G401.6 (cell line): ENCODE measurements around the gene GJB1.
"Not testable (repeated sequence)": the region's sequence is repeated elsewhere in the genome, so short reads cannot be mapped to it uniquely, and the experiment has no call there.

Experiments
- FAIRE-seq: peaks from 2 replicates; lab custom pipeline; 2012; peaks lifted over from hg19 to GRCh38; lab: Jason Lieb, UNC

Gene GJB1

GRCh38 chrX:71222929-71223328 is at the start of gene GJB1:
GJB1 (plus strand) TSS chrX:71223224; CDS start chrX:71223708, 484 bp downstream.
- no peak for FAIRE-seq

- no peak for FAIRE-seq
These were observed 49.6 kb upstream of the GJB1 start for GRCh38 chrX:71173440-71173839.

- FAIRE-seq, result no peak
These were observed 48.2 kb upstream of the GJB1 start for GRCh38 chrX:71174795-71175194.

- no peak for FAIRE-seq
These were observed 47.5 kb upstream of the GJB1 start for GRCh38 chrX:71175531-71175930.

- FAIRE-seq, result no peak
These were observed 45.7 kb upstream of the GJB1 start for GRCh38 chrX:71177327-71177726.

GRCh38 chrX:71178908-71179307 is 44.1 kb upstream of the GJB1 start:
- peak; percentile 31 for FAIRE-seq

GRCh38 chrX:71180579-71181265 is 42.3 kb upstream of the GJB1 start:
- FAIRE-seq, result not testable (repeated sequence)

- no peak for FAIRE-seq
These were observed 41.5 kb upstream of the GJB1 start for GRCh38 chrX:71181558-71181909.

GRCh38 chrX:71181910-71182799 is 40.9 kb upstream of the GJB1 start:
- peak; percentile 99 for FAIRE-seq

GRCh38 chrX:71182871-71183270 is 40.2 kb upstream of the GJB1 start:
- no peak for FAIRE-seq

GRCh38 chrX:71183341-71183740 is 39.7 kb upstream of the GJB1 start:
- FAIRE-seq, result no peak

- no peak for FAIRE-seq
These were observed 38.9 kb upstream of the GJB1 start for GRCh38 chrX:71184092-71184491.

- FAIRE-seq, result no peak
These were observed 38.1 kb upstream of the GJB1 start for GRCh38 chrX:71184803-71185495.

GRCh38 chrX:71191248-71191647 is 31.8 kb upstream of the GJB1 start:
- no peak for FAIRE-seq

GRCh38 chrX:71195964-71196649 is 26.9 kb upstream of the GJB1 start:
- FAIRE-seq, result no peak

- FAIRE-seq, result no peak
These were observed 25.0 kb upstream of the GJB1 start for GRCh38 chrX:71198066-71198465.

- no peak for FAIRE-seq
These were observed 23.6 kb upstream of the GJB1 start for GRCh38 chrX:71199252-71200008.

GRCh38 chrX:71210816-71211215 is 12.2 kb upstream of the GJB1 start:
- no peak for FAIRE-seq

- FAIRE-seq, result no peak
These were observed 10.5 kb upstream of the GJB1 start for GRCh38 chrX:71212536-71212935.

GRCh38 chrX:71214152-71214551 is 8.9 kb upstream of the GJB1 start:
- no peak for FAIRE-seq

GRCh38 chrX:71214604-71215337 is 8.3 kb upstream of the GJB1 start:
- no peak for FAIRE-seq
